Large intestine (tissue), 3 donors: Measurements from ENCODE around the gene C20orf141. TPM values are rescaled to one million over a fixed set of nuclear protein-coding genes. Genes with fewer than 3 reads are reported as not detected.
"Not testable (repeated sequence)": the region's sequence is repeated elsewhere in the genome, so short reads cannot be mapped to it uniquely, and the experiment has no call there.

Experiments used
- DNase-seq, 2 donors: peaks; one replicate each; pipeline versions ENCODE4 v3.0.0 to v3.0.0-alpha.2; 2013
- H3K27ac ChIP-seq: one replicate; pipeline ENCODE4 v1.5.1; 2013; ENCODE audit warnings: low read length
- H3K27me3 ChIP-seq: 2 replicates; pipeline ENCODE4 v1.6.1; 2013; ENCODE audit warnings: low read length; ENCODE audit not compliant: control insufficient read depth, insufficient read depth
- H3K36me3 ChIP-seq: 2 replicates; pipeline ENCODE4 v1.6.1; 2013; ENCODE audit warnings: low read length; ENCODE audit not compliant: control insufficient read depth, insufficient read depth
- H3K4me1 ChIP-seq: one replicate; pipeline ENCODE4 v1.6.1; 2013; ENCODE audit warnings: low read length; ENCODE audit not compliant: control insufficient read depth, insufficient read depth
- H3K4me3 ChIP-seq: one replicate; pipeline ENCODE4 v1.5.1; 2013; ENCODE audit warnings: low read length
- H3K9me3 ChIP-seq: one replicate; pipeline ENCODE4 v1.6.1; 2013; ENCODE audit warnings: mild to moderate bottlenecking, low read depth, low read length, moderate library complexity; ENCODE audit not compliant: control insufficient read depth
- WGBS: methylation state at CpG from one replicate; pipeline ENCODE4 v1.1.5; 2013; ENCODE audit warnings: low lambda C conversion rate; ENCODE audit not compliant: insufficient coverage; 5-methylcytosine and 5-hydroxymethylcytosine counted together
- polyA plus RNA-seq: library from polyadenylated mRNA; unstranded; fragments of 120-200 nt; gene quantifications from one replicate; pipeline ENCODE4 v1.2.1, GENCODE V29; 2013

Gene C20orf141
- polyA plus RNA-seq, 1 donor, result not detected

DNA sequence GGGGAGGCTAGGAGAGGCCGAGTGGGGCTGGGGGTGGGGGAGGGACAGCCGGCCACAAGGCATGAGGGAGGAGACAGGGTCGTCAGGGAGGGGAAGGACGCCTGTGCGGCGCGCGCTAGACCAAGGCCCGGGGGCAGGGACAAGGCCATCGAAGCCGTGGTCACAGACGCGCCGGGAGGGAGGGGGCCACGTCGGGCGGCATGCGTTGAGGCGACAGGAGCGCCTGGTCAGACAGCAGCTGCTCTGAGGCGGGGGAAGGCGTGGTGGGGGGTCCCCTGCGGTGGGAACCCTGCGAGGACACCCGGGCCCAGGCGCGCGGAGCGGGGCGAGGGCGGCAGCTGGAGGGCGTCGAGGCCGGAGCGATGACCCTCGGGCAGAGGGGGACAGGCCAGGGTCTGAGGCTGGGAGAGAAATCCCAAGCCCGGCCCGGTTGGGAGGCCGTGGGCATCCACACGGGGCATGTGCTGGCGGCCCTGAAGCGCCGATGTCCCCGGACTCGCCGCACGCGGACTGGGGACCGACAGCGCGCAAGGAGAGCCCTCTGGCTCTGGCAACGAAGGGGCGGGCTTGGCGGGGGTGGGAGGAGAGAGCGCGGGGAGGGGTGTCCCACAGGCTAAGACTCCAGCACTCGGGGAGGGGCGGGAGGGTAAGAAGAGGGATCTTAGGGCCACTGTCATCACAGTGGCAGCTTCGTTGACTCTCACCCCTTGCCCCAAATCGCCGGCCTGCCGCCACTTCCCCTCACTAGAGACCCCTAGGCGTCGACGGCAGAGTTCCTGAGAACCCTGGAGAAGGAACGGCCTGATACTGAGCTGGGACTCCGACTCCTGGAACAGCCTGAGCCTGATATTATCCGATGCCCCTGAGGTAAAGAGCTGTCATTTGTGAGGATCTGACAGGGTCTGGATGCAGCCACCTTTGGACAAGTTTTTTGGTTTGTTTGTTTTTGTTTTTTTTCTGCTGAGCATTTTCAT, 6.4 kb downstream of the C20orf141 start:
- peaks cover 37% of the 10 kb centered on the region for H3K27me3 ChIP-seq
- no peak for DNase-seq
- H3K9me3 ChIP-seq, result no peaks in the 10 kb centered on the region
- no peak overlapping the region for H3K4me3 ChIP-seq
- peaks cover 3% of the 10 kb centered on the region for H3K4me1 ChIP-seq
- WGBS, result no CpG with 5 or more reads among the region's 68 CpGs
- no peaks in the 10 kb centered on the region for H3K36me3 ChIP-seq
- H3K27ac ChIP-seq, result no peak overlapping the region

DNA sequence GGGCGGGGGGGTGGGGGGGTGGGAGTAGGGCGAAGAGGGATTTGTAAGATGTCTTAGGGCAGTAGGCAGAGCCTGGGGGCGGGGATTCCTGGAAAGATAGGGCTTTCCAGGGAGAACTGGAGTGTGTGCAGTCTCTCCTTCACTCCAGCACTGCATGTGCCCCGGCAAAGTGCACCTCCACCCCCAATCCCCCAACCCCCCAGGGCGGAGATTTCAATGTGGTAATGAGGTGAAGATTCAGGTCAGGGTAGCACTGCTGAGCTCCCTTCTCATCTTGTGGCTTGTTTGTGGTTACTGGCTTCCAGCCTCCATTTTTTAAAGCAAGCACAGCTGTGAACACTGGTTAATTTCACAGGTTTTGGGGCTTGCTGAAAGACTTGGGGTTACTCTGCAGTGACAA, 7.3 kb downstream of the C20orf141 start:
- H3K4me1 ChIP-seq, result peaks cover 3% of the 10 kb centered on the region
- no CpG with 5 or more reads among the region's 5 CpGs for WGBS
- no peak overlapping the region for H3K4me3 ChIP-seq
- DNase-seq, result no peak
- no peaks in the 10 kb centered on the region for H3K9me3 ChIP-seq
- H3K27me3 ChIP-seq, result peaks cover 41% of the 10 kb centered on the region
- H3K36me3 ChIP-seq, result no peaks in the 10 kb centered on the region
- H3K27ac ChIP-seq, result no peak overlapping the region

DNA sequence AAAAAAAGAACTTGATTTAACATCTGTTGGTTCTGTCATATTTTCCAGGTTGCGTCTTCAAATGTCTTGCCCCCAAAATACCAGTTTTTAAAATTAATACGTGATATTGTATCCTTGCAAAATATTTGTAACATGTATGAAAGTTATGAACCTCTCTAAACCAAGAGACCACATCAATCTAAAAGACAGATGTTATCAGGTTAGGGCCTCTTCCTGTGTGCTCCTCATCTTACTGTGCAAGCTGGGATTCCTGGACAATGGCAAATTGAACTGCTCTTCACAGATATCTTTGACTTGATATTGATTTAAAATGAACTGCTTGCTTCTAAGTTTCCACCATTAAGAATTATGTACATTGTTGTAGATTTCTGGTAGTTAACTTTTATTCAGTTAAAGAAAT, 11.0 kb downstream of the C20orf141 start:
- no peaks in the 10 kb centered on the region for H3K9me3 ChIP-seq
- no peak overlapping the region for H3K27ac ChIP-seq
- no peak overlapping the region for H3K4me3 ChIP-seq
- no CpG with 5 or more reads among the region's 2 CpGs for WGBS
- H3K4me1 ChIP-seq, result no peaks in the 10 kb centered on the region
- peaks cover 31% of the 10 kb centered on the region for H3K27me3 ChIP-seq
- no peak for DNase-seq
- no peaks in the 10 kb centered on the region for H3K36me3 ChIP-seq

DNA sequence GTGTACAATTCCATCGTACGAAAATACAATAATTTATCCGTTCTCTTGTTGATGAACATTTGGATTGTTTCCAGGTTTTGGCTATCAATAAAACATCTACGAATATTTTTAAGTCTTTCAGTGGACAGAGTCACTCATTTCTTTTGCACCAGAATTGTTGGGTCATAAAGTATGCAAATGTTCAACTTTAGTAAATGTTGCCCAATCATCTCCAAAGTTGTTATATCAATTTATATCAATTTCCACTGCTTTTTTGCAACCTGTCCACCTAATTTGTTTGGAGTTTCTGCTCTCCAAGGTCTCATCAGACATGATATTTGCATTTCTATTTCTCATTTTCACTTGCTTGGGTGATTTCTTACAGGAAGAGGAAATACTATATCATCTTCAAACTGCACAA, 11.9 kb downstream of the C20orf141 start:
- Histone ChIP-seq H3K4me3 (no peak overlapping the region), H3K9me3 (no peaks in the 10 kb centered on the region), H3K27me3 (peaks cover 22% of the 10 kb centered on the region), H3K27ac (no peak overlapping the region), H3K4me1 (no peaks in the 10 kb centered on the region), H3K36me3 (no peaks in the 10 kb centered on the region)
- DNase-seq, result no peak
- WGBS, result 98% methylated on average over 4 of the region's 4 CpGs

DNA sequence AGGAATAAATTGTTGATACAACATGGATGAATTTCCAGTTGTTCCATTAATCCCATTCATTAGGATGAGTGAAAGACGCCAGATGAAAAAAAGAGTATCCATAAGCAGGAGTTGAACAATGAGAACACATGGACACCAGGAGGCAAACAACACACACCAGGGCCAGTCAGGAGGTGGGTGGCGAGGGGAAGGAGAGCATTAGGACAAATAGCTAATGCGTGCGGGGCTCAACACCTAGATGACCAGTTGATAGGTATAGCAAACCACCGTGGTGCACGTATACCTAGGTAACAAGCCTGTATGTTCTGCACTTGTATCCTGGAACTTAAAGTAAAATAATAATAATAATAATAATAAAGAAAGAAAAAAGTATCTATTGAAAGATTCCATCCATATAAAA, 14.6 kb downstream of the C20orf141 start:
- H3K27me3 ChIP-seq, result peaks cover 16% of the 10 kb centered on the region
- DNase-seq, result no peak

DNA sequence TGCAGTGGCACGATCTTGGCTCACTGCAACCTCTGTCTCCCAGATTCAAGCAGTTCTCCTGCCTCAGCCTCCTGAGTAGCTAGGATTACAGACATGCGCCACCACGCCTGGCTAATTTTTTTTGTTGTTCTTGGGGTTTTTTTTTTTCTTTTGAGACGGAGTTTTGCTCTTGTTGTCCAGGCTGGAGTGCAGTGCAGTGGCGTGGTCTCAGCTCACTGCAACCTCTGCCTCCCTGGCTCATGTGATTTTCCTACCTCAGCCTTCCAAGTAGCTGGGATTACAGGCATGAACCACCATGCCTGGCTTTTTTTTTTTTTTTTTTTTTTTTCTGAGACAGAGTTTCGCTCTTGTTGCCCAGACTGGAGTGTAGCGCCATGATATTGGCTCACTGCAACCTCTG, 16.4 kb downstream of the C20orf141 start:
- not testable (repeated sequence) for H3K36me3 ChIP-seq, H3K27ac ChIP-seq, DNase-seq, H3K4me1 ChIP-seq, H3K9me3 ChIP-seq, H3K4me3 ChIP-seq
- H3K27me3 ChIP-seq, result peaks cover 13% of the 10 kb centered on the region
- 67% methylated on average over 1 of the region's 7 CpGs for WGBS

More for the DNA sequence above, 14.6 kb downstream of the C20orf141 start:
- Histone ChIP-seq H3K4me3 (no peak overlapping the region), H3K9me3 (no peaks in the 10 kb centered on the region), H3K27ac (no peak overlapping the region), H3K4me1 (no peaks in the 10 kb centered on the region), H3K36me3 (no peaks in the 10 kb centered on the region)
- WGBS, result 80% methylated on average over 1 of the region's 6 CpGs

DNA sequence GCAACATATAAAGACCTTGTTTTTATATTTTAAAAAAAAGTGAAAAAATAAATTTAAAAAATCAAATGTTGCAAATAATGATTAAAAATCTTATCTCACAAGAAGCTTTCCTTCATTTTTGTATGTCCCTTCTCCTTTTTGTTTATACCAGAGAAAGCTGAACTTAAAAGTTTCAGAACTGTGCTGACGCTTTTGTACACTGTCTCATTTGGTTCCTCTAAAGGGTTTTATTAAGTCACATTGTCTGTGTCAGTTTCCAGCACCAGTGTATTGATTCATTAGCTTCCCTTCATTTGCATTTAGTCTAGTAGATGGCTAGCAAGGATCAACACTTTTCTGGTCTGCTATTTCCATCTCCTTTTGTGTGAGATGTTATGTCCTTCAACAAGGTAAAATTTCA, 19.0 kb downstream of the C20orf141 start:
- H3K4me3 ChIP-seq, result no peak overlapping the region
- no peak for DNase-seq
- peaks cover 12% of the 10 kb centered on the region for H3K36me3 ChIP-seq
- H3K27me3 ChIP-seq, result peaks cover 4% of the 10 kb centered on the region
- H3K27ac ChIP-seq, result no peak overlapping the region
- WGBS, result no CpG with 5 or more reads among the region's 1 CpG
- no peaks in the 10 kb centered on the region for H3K4me1 ChIP-seq
- no peaks in the 10 kb centered on the region for H3K9me3 ChIP-seq

DNA sequence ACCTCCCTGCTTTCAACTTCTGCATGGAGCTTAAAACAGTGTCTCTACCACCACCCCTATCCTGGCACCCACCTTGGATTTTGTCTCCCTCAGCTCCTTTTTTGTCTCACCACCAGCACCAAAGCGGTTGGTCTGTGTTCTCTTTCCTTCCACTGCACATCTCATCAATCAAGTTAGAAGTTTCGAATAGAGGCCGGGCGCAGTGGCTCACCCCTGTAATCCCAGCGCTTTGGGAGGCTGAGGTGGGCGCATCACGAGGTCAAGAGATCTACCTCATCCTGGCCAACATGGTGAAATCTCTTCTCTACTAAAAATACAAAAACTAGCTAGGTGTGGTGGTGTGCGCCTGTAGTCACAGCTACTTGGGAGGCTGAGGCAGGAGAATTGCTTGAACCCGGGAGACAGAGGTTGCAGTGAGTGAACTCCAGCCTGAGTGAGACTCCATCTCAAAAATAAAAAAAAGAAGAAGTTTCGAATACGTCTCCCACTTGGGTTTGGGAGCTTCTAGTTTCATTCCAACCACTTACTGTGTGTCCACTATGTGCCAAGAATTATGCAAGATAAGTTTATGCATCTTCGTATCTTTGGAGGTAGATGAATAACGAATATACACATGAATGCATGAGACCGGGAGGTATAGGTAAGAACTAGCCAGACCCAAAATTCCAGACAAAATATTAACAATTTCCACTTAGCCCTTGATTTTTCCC, 19.8 kb downstream of the C20orf141 start:
- H3K4me3 ChIP-seq, result no peak overlapping the region
- no peaks in the 10 kb centered on the region for H3K9me3 ChIP-seq
- 100% methylated on average over 1 of the region's 14 CpGs for WGBS
- DNase-seq, result no peak
- peaks cover 4% of the 10 kb centered on the region for H3K27me3 ChIP-seq
- H3K4me1 ChIP-seq, result no peaks in the 10 kb centered on the region
- H3K27ac ChIP-seq, result no peak overlapping the region
- H3K36me3 ChIP-seq, result peaks cover 12% of the 10 kb centered on the region

DNA sequence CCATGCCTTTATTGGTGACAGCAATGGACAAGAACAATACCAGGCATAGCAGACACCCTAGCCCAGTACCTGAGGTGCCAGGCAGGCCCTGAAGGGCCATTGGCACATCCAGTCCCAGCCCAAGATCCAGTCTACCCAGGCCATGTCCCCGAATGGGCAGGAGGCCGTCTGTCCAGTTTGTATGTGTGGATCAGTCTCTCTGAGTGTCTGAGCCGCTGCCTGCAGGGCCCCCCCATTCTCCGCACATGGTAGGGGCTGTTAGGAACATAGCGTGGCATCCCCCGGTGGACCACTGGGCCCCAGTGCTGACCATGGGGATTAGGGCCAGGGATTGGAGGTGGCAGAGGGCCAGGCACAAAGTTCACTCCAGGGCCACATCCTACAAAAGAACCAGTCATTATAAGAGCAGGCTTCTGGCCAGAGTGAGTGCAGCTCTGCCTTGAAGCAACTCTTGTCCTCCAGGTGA, 20.6 kb downstream of the C20orf141 start:
- Histone ChIP-seq H3K9me3 (peaks cover 3% of the 10 kb centered on the region), H3K4me1 (peaks cover 3% of the 10 kb centered on the region), H3K36me3 (peaks cover 12% of the 10 kb centered on the region), H3K27ac (no peak overlapping the region), H3K27me3 (no peaks in the 10 kb centered on the region), H3K4me3 (no peak overlapping the region)
- whole genome bisulfite sequencing, result no CpG with 5 or more reads among the region's 6 CpGs
- DNase-seq, result no peak

DNA sequence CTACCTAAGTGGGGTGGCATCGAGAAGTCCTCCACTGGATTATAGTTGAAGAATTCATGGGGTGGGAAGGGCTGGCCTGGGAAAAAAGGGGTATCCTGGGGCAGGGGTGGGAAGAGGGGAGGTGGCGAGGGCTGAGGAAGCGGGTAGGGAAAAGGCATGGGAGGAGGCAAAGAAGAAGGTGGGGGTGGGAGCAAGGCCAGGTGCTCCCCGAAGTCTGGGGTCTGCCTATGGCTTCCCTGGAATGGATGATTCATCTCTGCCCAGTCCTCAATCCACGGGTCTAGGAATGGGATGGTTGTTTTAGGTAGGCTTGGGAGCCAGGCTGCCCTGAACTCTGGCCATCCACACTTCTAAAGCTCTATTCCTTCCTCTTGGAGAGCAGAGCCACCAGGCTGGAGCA, 21.2 kb downstream of the C20orf141 start:
- peaks cover 3% of the 10 kb centered on the region for H3K4me1 ChIP-seq
- H3K36me3 ChIP-seq, result peaks cover 12% of the 10 kb centered on the region
- no peak overlapping the region for H3K27ac ChIP-seq
- DNase-seq, result no peak
- H3K4me3 ChIP-seq, result no peak overlapping the region
- H3K27me3 ChIP-seq, result no peaks in the 10 kb centered on the region
- WGBS, result no CpG with 5 or more reads among the region's 5 CpGs
- H3K9me3 ChIP-seq, result peaks cover 3% of the 10 kb centered on the region
